ENCODE results near the gene BRD1.

GRCh38 chr22:49755631-49756001, 72.1 kb downstream of the BRD1 start:
- no peak for TF ChIP-seq CTCF (IDR thresholded peaks at IDR 0.05)
- no peak for TF ChIP-seq POLR2A (IDR thresholded peaks at IDR 0.05)
